Measurements from ENCODE around the gene PCDHB10.
A peak's percentile ranks its signal among the peaks of the same experiment; 100 is the strongest.
"Not testable (repeated sequence)": the region's sequence is repeated elsewhere in the genome, so short reads cannot be mapped to it uniquely, and the experiment has no call there.

PCDHB10 gene

DNA sequence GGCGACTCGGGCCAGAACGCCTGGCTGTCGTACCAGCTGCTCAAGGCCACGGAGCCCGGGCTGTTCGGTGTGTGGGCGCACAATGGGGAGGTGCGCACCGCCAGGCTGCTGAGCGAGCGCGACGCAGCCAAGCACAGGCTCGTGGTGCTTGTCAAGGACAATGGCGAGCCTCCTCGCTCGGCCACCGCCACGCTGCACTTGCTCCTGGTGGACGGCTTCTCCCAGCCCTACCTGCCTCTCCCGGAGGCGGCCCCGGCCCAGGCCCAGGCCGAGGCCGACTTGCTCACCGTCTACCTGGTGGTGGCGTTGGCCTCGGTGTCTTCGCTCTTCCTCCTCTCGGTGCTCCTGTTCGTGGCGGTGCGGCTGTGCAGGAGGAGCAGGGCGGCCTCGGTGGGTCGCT lies 2.2 kb downstream of the PCDHB10 start:
- H3K27me3 ChIP-seq (ENCODE audit: control insufficient read depth, insufficient read depth, low read length); H3K27ac ChIP-seq (ENCODE audit: low read length); H3K4me3 ChIP-seq (ENCODE audit: low read length); H3K36me3 ChIP-seq (ENCODE audit: control insufficient read depth, low read depth, low read length); H3K4me1 ChIP-seq (ENCODE audit: control insufficient read depth, low read depth, low read length); H3K9ac ChIP-seq (ENCODE audit: low read length): not testable (repeated sequence)
- H3K9me3 ChIP-seq (ENCODE audit: control insufficient read depth, low read depth, low read length), result peaks cover 11% of the 10 kb centered on the region

DNA sequence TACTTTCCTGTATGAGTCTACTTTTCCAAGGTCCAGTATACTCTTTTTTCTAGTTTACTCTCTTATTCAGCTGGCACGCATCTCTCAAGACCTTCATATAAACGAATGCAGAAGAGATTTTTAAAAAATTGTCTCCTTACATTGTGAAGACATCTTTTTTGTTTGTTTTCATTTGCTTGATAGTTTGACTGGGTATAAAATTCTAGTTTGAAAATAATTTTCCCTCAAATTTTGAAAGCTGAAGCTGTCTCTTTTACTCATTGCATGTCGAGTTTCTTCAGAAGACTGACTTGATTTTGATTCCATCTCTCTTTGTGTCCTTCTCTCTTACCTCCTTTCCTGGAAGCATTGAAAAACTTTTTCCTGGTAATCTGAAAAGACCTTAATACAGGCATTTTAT lies 4.2 kb downstream of the PCDHB10 start:
- Histone ChIP-seq H3K4me3 (ENCODE audit: low read length) (no peak overlapping the region), H3K4me1 (ENCODE audit: control insufficient read depth, low read depth, low read length) (no peaks in the 10 kb centered on the region), H3K9ac (ENCODE audit: low read length) (no peak overlapping the region), H3K27ac (ENCODE audit: low read length) (no peak overlapping the region), H3K27me3 (ENCODE audit: control insufficient read depth, insufficient read depth, low read length) (no peaks in the 10 kb centered on the region), H3K36me3 (ENCODE audit: control insufficient read depth, low read depth, low read length) (no peaks in the 10 kb centered on the region), H3K9me3 (ENCODE audit: control insufficient read depth, low read depth, low read length) (peaks cover 11% of the 10 kb centered on the region)

DNA sequence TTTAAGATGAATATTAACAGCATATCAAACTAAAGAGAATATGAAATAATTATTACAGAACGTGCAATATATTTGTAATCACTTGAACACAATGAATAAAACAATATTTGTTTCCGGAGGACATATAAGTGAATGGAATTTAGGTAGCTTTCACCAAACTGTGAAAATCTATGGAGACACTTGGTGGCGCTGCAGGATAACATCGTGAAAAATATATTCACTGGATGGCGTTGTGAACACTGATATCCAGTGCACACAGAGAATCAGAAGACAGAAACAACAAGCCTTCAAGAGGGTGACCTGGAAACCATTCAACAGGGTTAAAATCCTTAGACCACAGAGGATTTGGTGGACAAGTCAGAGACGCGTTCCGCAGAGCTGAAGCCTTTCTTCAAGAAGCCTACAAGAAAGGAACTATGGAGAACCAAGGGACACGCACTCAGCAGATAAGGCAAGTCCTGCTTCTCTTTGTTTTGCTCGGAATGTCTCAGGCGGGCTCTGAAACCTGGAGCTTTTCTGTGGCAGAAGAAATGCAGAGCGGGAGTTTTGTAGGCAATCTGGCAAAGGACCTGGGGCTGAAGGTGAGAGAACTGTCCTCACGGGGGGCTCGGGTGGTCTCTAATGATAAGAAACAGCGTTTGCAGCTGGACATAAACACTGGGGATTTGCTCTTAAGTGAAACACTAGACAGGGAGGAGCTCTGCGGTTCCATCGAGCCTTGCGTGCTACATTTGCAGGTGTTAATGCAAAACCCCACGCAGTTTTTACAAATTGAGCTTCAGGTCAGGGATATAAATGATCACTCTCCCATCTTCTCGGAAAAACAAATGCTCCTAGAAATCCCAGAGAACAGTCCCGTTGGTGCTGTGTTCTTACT lies 7.4 kb downstream of the PCDHB10 start, which contains the start of gene PCDHB11:
Gene PCDHB11 (plus strand): TSS at position 269 of the 877 bp plus-strand sequence. CDS start 148 bp downstream, at position 417.
- H3K27me3 ChIP-seq (ENCODE audit: control insufficient read depth, insufficient read depth, low read length), result no peaks in the 10 kb centered on the region
- H3K27ac ChIP-seq (ENCODE audit: low read length), result no peak within 1 kb of the TSS
- H3K4me1 ChIP-seq (ENCODE audit: control insufficient read depth, low read depth, low read length), result no peaks in the 10 kb centered on the region
- H3K4me3 ChIP-seq (ENCODE audit: low read length), result no peak within 1 kb of the TSS
- H3K9ac ChIP-seq (ENCODE audit: low read length), result no peak within 1 kb of the TSS
- H3K9me3 ChIP-seq (ENCODE audit: control insufficient read depth, low read depth, low read length), result peaks cover 8% of the 10 kb centered on the region
- no peaks in the 10 kb centered on the region for H3K36me3 ChIP-seq (ENCODE audit: control insufficient read depth, low read depth, low read length)

DNA sequence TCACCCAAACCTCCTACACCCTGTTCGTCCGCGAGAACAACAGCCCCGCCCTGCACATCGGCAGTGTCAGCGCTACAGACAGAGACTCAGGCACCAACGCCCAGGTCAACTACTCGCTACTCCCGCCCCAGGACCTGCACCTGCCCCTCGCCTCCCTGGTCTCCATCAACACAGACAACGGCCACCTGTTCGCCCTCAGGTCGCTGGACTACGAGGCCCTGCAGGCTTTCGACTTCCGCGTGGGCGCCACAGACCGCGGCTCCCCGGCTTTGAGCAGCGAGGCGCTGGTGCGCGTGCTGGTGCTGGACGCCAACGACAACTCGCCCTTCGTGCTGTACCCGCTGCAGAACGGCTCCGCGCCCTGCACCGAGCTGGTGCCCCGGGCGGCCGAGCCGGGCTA lies 9.0 kb downstream of the PCDHB10 start:
- not testable (repeated sequence) for H3K36me3 ChIP-seq (ENCODE audit: control insufficient read depth, low read depth, low read length); H3K9me3 ChIP-seq (ENCODE audit: control insufficient read depth, low read depth, low read length); H3K27me3 ChIP-seq (ENCODE audit: control insufficient read depth, insufficient read depth, low read length); H3K4me3 ChIP-seq (ENCODE audit: low read length); H3K9ac ChIP-seq (ENCODE audit: low read length); H3K27ac ChIP-seq (ENCODE audit: low read length); H3K4me1 ChIP-seq (ENCODE audit: control insufficient read depth, low read depth, low read length)

DNA sequence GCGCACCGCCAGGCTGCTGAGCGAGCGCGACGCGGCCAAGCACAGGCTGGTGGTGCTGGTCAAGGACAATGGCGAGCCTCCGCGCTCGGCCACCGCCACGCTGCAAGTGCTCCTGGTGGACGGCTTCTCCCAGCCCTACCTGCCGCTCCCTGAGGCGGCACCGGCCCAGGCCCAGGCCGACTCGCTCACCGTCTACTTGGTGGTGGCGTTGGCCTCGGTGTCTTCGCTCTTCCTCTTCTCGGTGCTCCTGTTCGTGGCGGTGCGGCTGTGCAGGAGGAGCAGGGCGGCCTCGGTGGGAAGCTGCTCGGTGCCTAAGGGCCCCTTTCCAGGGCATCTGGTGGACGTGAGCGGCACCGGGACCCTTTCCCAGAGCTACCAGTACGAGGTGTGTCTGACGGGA lies 9.5 kb downstream of the PCDHB10 start:
- not testable (repeated sequence) for H3K36me3 ChIP-seq (ENCODE audit: control insufficient read depth, low read depth, low read length); H3K4me1 ChIP-seq (ENCODE audit: control insufficient read depth, low read depth, low read length); H3K9me3 ChIP-seq (ENCODE audit: control insufficient read depth, low read depth, low read length); H3K9ac ChIP-seq (ENCODE audit: low read length); H3K4me3 ChIP-seq (ENCODE audit: low read length); H3K27me3 ChIP-seq (ENCODE audit: control insufficient read depth, insufficient read depth, low read length); H3K27ac ChIP-seq (ENCODE audit: low read length)

- H3K9ac ChIP-seq (ENCODE audit: low read length), result no peak within 1 kb of the TSS
- H3K27me3 ChIP-seq (ENCODE audit: control insufficient read depth, insufficient read depth, low read length), result no peaks in the 10 kb centered on the region
- H3K27ac ChIP-seq (ENCODE audit: low read length), result no peak within 1 kb of the TSS
- H3K4me3 ChIP-seq (ENCODE audit: low read length), result peak within 1 kb of the TSS; percentile 31
- H3K9me3 ChIP-seq (ENCODE audit: control insufficient read depth, low read depth, low read length), result no peaks in the 10 kb centered on the region
- no peaks in the 10 kb centered on the region for H3K36me3 ChIP-seq (ENCODE audit: control insufficient read depth, low read depth, low read length)
- no peaks in the 10 kb centered on the region for H3K4me1 ChIP-seq (ENCODE audit: control insufficient read depth, low read depth, low read length)
These were observed 16.3 kb downstream of the PCDHB10 start, which contains the start of gene PCDHB12 for GRCh38 chr5:141208478-141208877. Gene PCDHB12 (plus strand): TSS chr5:141208719. CDS start chr5:141208908, 189 bp downstream.

GRCh38 chr5:141210281-141210680 lies 18.1 kb downstream of the PCDHB10 start:
- H3K4me1 ChIP-seq (ENCODE audit: control insufficient read depth, low read depth, low read length); H3K9ac ChIP-seq (ENCODE audit: low read length); H3K36me3 ChIP-seq (ENCODE audit: control insufficient read depth, low read depth, low read length); H3K27ac ChIP-seq (ENCODE audit: low read length); H3K27me3 ChIP-seq (ENCODE audit: control insufficient read depth, insufficient read depth, low read length); H3K4me3 ChIP-seq (ENCODE audit: low read length); H3K9me3 ChIP-seq (ENCODE audit: control insufficient read depth, low read depth, low read length): not testable (repeated sequence)

GRCh38 chr5:141210849-141211248 lies 18.7 kb downstream of the PCDHB10 start:
- H3K27ac ChIP-seq (ENCODE audit: low read length); H3K4me3 ChIP-seq (ENCODE audit: low read length); H3K9ac ChIP-seq (ENCODE audit: low read length); H3K27me3 ChIP-seq (ENCODE audit: control insufficient read depth, insufficient read depth, low read length); H3K36me3 ChIP-seq (ENCODE audit: control insufficient read depth, low read depth, low read length); H3K9me3 ChIP-seq (ENCODE audit: control insufficient read depth, low read depth, low read length); H3K4me1 ChIP-seq (ENCODE audit: control insufficient read depth, low read depth, low read length): not testable (repeated sequence)

GRCh38 chr5:141213656-141214339 lies 21.6 kb downstream of the PCDHB10 start, which contains the start of gene PCDHB13:
Gene PCDHB13 (plus strand): TSS chr5:141213919. CDS start chr5:141214124, 205 bp downstream.
- H3K36me3 ChIP-seq (ENCODE audit: control insufficient read depth, low read depth, low read length); H3K9me3 ChIP-seq (ENCODE audit: control insufficient read depth, low read depth, low read length); H3K4me1 ChIP-seq (ENCODE audit: control insufficient read depth, low read depth, low read length); H3K9ac ChIP-seq (ENCODE audit: low read length); H3K4me3 ChIP-seq (ENCODE audit: low read length); H3K27ac ChIP-seq (ENCODE audit: low read length); H3K27me3 ChIP-seq (ENCODE audit: control insufficient read depth, insufficient read depth, low read length): not testable (repeated sequence)

- H3K9ac ChIP-seq (ENCODE audit: low read length); H3K4me3 ChIP-seq (ENCODE audit: low read length); H3K27ac ChIP-seq (ENCODE audit: low read length); H3K27me3 ChIP-seq (ENCODE audit: control insufficient read depth, insufficient read depth, low read length); H3K36me3 ChIP-seq (ENCODE audit: control insufficient read depth, low read depth, low read length); H3K4me1 ChIP-seq (ENCODE audit: control insufficient read depth, low read depth, low read length); H3K9me3 ChIP-seq (ENCODE audit: control insufficient read depth, low read depth, low read length): not testable (repeated sequence)
These were observed 22.4 kb downstream of the PCDHB10 start for GRCh38 chr5:141214583-141214982.

DNA sequence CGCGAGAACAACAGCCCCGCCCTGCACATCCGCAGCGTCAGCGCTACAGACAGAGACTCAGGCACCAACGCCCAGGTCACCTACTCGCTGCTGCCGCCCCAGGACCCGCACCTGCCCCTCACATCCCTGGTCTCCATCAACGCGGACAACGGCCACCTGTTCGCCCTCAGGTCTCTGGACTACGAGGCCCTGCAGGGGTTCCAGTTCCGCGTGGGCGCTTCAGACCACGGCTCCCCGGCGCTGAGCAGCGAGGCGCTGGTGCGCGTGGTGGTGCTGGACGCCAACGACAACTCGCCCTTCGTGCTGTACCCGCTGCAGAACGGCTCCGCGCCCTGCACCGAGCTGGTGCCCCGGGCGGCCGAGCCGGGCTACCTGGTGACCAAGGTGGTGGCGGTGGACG lies 23.4 kb downstream of the PCDHB10 start:
- H3K4me1 ChIP-seq (ENCODE audit: control insufficient read depth, low read depth, low read length); H3K9me3 ChIP-seq (ENCODE audit: control insufficient read depth, low read depth, low read length); H3K27ac ChIP-seq (ENCODE audit: low read length); H3K9ac ChIP-seq (ENCODE audit: low read length); H3K27me3 ChIP-seq (ENCODE audit: control insufficient read depth, insufficient read depth, low read length); H3K4me3 ChIP-seq (ENCODE audit: low read length); H3K36me3 ChIP-seq (ENCODE audit: control insufficient read depth, low read depth, low read length): not testable (repeated sequence)

GRCh38 chr5:141216035-141216434 lies 23.9 kb downstream of the PCDHB10 start:
- not testable (repeated sequence) for H3K36me3 ChIP-seq (ENCODE audit: control insufficient read depth, low read depth, low read length); H3K4me1 ChIP-seq (ENCODE audit: control insufficient read depth, low read depth, low read length); H3K4me3 ChIP-seq (ENCODE audit: low read length); H3K27ac ChIP-seq (ENCODE audit: low read length); H3K27me3 ChIP-seq (ENCODE audit: control insufficient read depth, insufficient read depth, low read length); H3K9me3 ChIP-seq (ENCODE audit: control insufficient read depth, low read depth, low read length); H3K9ac ChIP-seq (ENCODE audit: low read length)

Measured in iPS-18a (cell line).